HG03103 (cell line): ENCODE data around the gene ARHGEF26.

ENCODE experiments used
- ATAC-seq: cut with Tn5 transposase; IDR thresholded peaks from one replicate; pipeline ENCODE4 v1.9.1; 2021; ENCODE audit warnings: low read depth; ENCODE audit not compliant: unreplicated experiment

Gene ARHGEF26

GRCh38 chr3:154148541-154148940 lies 27.4 kb downstream of the ARHGEF26 start:
- no peak for ATAC-seq

- no peak for ATAC-seq
Measured at GRCh38 chr3:154149286-154149685, 28.1 kb downstream of the ARHGEF26 start.

GRCh38 chr3:154151969-154152368 lies 30.8 kb downstream of the ARHGEF26 start:
- no peak for ATAC-seq

- no peak for ATAC-seq
Measured at GRCh38 chr3:154152741-154153140, 31.6 kb downstream of the ARHGEF26 start.

GRCh38 chr3:154156530-154156929 lies 35.3 kb downstream of the ARHGEF26 start:
- no peak for ATAC-seq

DNA sequence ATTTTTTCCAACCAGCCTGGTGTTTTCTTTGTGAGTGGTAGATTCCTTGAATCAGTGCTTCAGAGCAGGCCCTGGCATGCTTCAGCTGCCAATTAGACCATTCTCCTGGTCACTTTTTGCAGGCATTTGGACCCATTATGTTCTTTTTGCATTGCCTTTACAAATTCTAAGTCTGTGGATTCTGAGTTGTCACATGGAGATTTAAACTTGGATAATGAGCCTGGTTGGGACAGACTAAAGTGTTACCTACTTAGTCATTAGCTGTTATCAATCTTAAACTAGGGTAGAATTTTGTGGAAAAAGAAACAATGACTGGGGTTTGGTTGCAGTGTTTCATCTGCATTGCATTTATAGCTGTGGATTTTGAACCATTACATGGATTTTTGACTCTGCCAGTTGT lies 40.6 kb downstream of the ARHGEF26 start:
- ATAC-seq = no peak

DNA sequence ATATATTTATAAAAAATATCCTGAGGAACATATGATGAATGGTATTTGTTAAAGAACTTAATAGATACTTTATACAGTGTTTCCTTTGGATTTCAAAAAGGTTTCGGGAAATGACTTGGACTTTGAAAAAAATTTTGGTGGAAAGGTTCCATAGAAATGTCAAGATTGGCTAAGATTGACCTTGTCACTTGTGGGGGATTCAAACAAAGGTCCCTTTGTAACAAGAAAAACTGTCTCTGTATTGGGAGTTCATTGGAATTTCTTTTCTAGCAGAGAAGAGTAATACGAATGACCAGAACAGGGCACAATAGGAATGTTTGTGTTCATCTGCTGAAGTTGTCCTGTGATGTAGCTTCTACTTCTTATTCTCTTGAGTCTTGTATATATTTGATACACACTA lies 43.2 kb downstream of the ARHGEF26 start:
- no peak for ATAC-seq

- no peak for ATAC-seq
Measured at GRCh38 chr3:154168998-154169795, 48.0 kb downstream of the ARHGEF26 start.

GRCh38 chr3:154169796-154170110 lies 48.6 kb downstream of the ARHGEF26 start:
- no peak for ATAC-seq

DNA sequence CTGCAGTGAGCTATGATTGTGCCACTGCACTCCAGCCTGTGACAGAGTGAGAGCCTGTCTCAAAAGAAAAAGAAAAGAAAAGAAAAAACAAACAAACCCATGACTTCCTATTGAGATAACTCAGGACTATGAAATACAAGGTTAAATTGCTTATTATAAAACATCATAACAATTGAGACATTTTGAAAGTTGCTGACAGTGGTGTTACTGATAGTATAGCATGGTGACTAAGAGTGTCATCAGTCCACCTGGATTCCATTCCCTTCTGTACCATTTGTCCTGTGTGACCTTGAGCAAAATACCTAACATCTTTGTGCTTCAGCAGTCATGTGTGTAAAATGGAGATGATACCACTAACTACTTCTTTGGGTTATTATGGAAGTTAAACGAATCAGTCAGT lies 49.1 kb downstream of the ARHGEF26 start:
- ATAC-seq = no peak

DNA sequence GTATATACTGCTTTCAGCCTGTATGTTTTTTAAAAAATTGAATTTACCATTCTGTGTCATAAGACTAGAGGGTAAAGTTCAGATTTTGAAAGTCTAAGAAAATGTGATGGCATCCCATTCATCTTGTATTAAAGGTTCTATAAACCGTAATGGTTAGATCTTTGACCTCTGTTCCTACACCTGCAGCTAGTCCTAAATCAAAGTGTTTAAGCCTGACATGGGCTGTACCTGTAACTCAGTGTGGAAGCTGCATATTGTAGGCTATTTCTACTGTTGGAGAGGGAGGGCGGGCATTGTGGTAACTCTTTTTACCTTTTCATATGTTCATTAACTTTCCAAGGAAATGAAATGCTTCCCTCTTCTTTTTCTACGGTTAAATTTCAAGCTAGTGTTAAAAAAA lies 53.9 kb downstream of the ARHGEF26 start:
- ATAC-seq = no peak

DNA sequence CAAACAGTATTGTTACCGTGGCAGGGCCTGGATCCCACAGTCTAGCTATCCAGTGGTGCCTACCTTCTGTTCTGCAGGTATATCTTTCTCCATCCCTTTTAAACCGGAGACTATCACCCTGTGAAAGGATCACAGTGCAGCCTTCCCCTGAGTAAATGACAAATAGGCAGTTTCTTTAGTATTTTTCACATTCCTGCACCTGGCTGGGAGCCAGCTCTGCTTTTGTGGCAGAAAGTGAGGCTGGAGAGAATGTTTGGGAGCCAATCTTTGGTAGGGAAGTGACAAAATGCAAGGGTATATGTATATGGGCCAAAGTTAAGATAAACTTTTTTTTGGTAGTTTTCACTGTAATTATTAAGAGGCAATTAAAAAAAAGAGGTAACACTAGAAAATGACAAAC lies 54.8 kb downstream of the ARHGEF26 start:
- ATAC-seq = no peak

- ATAC-seq = no peak
Measured at GRCh38 chr3:154177406-154177805, 56.2 kb downstream of the ARHGEF26 start.

- no peak for ATAC-seq
Measured at GRCh38 chr3:154178172-154178571, 57.0 kb downstream of the ARHGEF26 start.

DNA sequence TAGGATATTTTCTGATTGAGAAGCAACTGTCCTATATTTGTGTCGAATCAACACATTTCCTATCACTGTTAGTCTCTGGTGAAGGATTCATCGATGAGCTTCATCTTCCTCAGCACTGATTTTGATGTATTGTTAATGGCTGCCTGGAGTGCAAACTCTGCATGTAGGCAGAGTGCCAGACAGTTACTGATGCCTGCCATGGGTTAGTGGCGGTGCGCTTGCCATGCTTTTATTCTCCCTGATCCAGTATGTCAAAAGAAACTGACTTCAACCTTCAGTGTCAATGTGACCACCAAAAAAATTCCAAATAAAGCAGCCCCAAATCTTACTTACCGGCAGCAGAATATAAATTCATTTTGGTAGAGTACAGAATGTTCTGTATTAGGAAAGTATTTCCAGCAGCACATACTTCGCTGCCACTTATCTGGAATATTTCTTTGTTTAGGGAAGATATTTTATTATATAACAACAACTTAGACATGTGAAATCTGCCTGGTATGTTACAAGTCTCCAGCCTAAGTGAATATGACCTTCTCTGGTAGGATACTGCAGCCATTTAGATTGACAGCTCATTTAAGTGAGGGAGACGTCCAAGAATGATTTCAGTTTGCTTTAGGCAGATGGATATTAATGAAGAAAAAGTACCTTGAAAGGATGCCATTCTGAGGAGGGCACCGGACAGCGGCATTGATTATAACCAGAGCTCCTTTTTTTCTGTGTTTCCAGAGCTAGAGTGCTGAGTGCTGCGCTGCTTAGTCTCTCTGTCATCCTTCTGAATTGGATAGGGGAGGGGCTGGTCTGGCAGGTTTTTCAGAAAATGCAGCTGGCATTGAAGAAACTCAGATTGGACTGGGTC lies 59.9 kb downstream of the ARHGEF26 start:
- ATAC-seq = no peak

DNA sequence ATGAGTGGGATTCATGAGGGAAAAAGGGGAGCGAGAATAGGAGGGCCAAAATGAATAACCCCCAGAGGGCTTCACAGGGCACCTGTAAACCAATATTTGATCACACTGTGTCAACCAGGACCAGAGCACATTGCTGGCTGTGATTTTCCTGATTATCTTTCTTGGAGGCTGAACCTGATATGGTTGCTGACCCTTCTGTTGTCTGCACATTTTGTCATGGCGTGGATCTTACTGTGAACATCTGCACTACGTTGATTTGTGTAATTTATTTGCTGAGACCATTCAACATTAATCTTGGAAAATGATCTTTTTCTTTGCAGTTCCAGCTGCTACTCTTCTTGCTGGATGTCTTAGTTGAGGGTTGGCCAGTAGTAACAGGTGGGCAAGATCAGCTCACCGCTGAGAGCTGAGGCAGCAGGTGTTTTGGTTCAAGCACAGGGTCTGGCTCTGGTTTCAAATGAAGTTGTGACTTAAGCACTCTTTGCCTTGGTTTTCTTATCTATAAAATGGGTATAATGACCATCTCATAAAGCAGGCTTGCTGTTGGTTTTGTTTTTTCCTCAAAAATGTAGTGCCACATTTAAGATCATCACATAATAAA lies 61.2 kb downstream of the ARHGEF26 start:
- ATAC-seq = no peak

DNA sequence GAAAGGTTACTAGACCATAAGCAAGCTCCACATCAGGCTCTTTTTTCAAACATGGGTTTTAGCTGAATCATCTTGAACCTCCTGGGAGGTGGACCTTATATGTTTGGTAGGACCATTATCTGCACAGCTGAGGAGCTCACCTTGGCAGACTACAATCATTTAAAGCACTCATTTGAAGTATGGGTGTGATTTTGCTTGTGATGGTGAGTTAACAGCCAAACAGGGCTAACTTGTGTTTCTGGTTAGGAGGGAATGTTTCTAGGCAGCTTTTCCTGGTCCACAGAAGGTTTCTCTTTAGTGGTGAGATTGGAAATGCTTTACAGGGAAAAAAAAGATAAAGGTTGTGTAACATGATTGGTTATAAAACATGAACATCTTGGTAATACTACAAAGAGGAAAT lies 61.8 kb downstream of the ARHGEF26 start:
- no peak for ATAC-seq

DNA sequence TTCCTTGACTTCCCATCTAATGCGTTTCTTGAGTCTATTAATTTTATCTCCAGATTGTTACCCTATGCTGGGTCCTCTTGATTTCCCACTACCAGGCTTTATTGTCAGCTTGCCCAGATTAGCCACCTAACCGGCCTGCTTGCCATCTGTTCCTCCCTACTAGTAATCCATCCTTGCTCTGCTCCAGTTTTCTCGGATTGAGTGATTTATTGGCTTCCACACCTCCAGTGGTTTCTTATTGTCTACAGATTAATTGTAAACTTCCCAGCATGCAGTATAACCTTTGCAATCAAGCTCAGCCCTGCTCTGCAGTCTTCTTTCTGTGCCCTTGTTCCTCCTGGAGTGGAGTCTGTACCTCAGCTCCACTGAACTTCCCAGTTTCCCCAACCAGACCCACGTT lies 63.4 kb downstream of the ARHGEF26 start:
- no peak for ATAC-seq

- no peak for ATAC-seq
Measured at GRCh38 chr3:154188437-154188836, 67.2 kb downstream of the ARHGEF26 start.

DNA sequence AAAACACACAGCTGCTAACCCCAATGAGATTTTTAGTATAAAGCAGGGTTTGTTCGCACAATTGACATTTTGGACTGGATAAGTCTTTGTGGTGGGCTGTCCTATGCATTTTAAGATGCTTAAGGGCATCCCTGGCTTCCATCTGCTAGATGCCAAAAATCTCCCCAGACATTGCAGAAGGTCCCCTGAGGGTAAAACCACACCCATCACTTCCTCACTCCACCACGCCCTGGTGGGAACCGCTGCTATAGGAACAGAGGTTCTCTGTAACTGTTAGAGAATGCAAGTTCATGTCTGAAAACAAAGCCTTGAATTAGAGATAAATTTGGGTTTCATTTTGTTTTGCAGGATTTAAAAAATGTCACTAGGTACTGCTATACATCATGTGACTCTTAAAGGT lies 67.7 kb downstream of the ARHGEF26 start:
- no peak for ATAC-seq

DNA sequence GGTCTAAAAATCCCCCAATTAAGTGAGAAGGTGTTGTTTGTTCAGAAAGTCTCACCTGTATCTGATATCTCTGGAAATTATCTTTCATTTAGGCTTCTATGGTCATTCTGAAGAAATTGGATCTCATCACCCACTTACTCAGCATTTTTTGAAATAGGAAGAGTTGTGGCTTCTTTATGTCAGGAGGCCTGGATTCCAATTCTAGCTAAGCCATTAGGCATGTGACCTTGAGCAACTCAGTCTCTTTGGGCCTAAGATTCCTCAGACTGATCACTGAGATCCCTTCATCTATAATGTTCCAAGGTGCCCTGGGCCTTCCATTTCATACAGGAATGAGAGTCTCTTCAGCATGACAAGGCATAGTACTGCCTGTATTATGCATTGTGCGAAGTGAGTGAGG lies 70.3 kb downstream of the ARHGEF26 start:
- ATAC-seq = no peak

DNA sequence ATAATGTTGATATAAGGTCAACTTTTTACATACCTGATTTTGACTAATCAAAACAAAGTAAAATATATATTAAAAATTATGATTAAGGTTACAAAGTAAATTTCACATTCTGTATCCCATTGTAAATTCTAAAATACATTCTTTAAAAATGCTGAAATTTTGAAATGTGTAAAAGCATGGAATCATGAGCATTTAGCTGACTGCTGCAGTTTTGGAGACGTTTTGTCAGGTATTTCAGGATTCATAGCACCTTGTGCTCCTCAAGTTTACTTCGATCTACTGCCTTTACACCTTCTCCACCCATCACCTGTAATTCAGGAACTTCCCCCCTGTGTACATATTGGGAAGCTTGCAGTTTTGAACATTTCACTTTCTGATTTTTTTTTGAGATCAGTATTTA lies 71.0 kb downstream of the ARHGEF26 start:
- no peak for ATAC-seq
